ENCODE measurements around the gene NMB.
"Not testable (repeated sequence)": the region's sequence is repeated elsewhere in the genome, so short reads cannot be mapped to it uniquely, and the experiment has no call there.

Gene NMB

GRCh38 chr15:84690342-84690741 is 32.3 kb upstream of the NMB start:
- TF ChIP-seq CTCF (conservative IDR thresholded peaks at IDR 0.05): no peak
- TF ChIP-seq ZFX (IDR thresholded peaks at IDR 0.05): no peak
- no peak overlapping the region for H3K27ac ChIP-seq

DNA sequence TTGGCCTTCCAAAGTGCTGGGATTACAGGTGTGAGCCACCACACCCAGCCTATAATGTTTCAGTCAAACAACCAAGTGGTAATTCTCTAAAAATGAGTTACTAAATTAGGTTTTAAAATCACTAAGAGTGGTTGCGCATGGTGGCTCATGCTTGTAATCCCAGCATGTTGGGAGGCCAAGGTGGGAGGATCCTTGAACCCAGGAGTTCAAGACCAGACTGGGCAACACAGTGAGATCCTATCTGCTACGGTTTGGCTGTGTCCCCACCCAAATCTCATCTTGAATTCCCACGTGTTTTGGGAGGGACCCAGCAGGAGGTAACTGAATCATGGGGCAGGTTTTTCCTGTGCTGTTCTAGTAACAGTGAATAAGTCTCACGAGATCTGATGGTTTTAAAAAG is 31.9 kb upstream of the NMB start:
- no peak for TF ChIP-seq ZFX (IDR thresholded peaks at IDR 0.05)
- TF ChIP-seq CTCF (conservative IDR thresholded peaks at IDR 0.05): no peak
- no peak overlapping the region for H3K27ac ChIP-seq

DNA sequence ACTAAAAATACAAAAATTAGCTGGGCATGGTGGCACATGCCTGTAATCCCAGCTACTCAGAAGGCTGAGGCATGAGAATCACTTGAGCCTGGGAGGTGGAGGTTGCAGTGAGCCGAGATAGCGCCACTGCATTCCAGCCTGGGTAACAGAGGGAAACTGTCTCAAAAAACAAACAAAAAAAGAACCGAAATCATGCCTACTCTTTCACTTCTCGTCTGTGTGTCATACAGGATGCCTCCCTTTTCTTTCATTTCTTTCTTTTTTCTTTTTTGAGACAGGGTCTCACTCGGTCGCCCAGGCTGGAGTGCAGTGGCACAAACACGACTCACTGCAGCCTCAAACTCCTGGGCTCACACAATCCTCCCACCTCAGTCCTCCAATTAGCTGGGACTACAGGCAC is 28.4 kb upstream of the NMB start:
- H3K27ac ChIP-seq: not testable (repeated sequence)

DNA sequence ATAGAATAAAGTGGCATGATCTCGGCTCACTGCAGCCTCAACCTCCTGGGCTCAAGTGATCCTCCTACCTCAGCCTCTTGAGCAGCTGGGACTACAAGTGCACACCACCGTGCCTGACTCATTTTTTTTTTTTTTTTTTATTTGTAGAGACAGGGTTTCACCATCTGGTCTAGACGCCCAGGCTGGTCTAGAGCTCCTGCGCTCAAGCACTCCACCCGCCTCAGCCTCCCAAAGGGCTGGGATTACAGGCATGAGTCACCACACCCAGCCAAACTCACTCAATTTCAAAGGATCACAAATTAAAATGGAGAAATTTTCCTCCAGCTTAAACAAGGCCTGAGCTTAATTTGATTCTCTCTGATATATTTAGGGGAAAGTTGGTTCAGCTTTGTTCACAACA is 27.3 kb upstream of the NMB start:
- no peak overlapping the region for H3K27ac ChIP-seq
- TF ChIP-seq ZFX (IDR thresholded peaks at IDR 0.05) (no peak), CTCF (conservative IDR thresholded peaks at IDR 0.05) (no peak)

- no peak overlapping the region for H3K27ac ChIP-seq
- TF ChIP-seq ZFX (IDR thresholded peaks at IDR 0.05): no peak
Measured at GRCh38 chr15:84684092-84684491, 26.1 kb upstream of the NMB start.

GRCh38 chr15:84681831-84682230 is 23.8 kb upstream of the NMB start:
- no peak overlapping the region for H3K27ac ChIP-seq

DNA sequence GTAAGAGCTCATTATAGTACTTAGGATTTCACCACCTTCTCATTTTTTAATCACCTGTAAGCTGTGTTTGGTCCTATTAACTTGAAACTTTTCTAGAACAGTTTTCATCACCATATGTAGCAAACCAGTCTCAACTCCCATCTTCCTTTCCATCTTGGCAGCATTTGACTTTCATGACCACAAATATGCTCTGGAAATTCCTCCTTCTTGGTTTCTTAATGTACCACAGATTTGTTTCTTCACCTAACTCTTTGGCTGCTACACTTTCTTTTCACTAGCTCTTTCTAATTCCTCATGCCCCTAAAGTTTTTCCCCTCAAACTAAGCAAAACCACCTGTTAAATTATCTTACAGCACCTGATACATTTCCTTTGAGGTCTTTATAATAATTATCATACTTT is 13.2 kb upstream of the NMB start:
- no peak for TF ChIP-seq ZFX (IDR thresholded peaks at IDR 0.05)
- no peak for TF ChIP-seq CTCF (conservative IDR thresholded peaks at IDR 0.05)
- no peak overlapping the region for H3K27ac ChIP-seq

More at GRCh38 chr15:84681831-84682230, 23.8 kb upstream of the NMB start:
- TF ChIP-seq ZFX (IDR thresholded peaks at IDR 0.05) (no peak), CTCF (conservative IDR thresholded peaks at IDR 0.05) (no peak)

- TF ChIP-seq ZFX (IDR thresholded peaks at IDR 0.05): no peak
- no peak for TF ChIP-seq CTCF (conservative IDR thresholded peaks at IDR 0.05)
- H3K27ac ChIP-seq: no peak overlapping the region
Measured at GRCh38 chr15:84669726-84670125, 11.7 kb upstream of the NMB start.
